ENCODE measurements around the gene PROK1. TPM values are rescaled to one million over a fixed set of nuclear protein-coding genes. Genes with fewer than 3 reads are reported as not detected.

PROK1 gene
- polyA plus RNA-seq, 1 donor: 0.13 TPM

- Histone ChIP-seq H3K4me3 (ENCODE audit: low read length) (no peak overlapping the region), H3K27me3 (ENCODE audit: control insufficient read depth, insufficient read depth, low read length) (peaks cover 2% of the 10 kb centered on the region), H3K27ac (ENCODE audit: low read length) (no peak overlapping the region), H3K4me1 (ENCODE audit: control insufficient read depth, insufficient read depth, low read length) (no peaks in the 10 kb centered on the region), H3K9me3 (ENCODE audit: control insufficient read depth, low read depth, low read length) (no peaks in the 10 kb centered on the region), H3K36me3 (ENCODE audit: control insufficient read depth, insufficient read depth, low read length) (no peaks in the 10 kb centered on the region)
- WGBS (ENCODE audit: insufficient coverage, low lambda C conversion rate): no CpG with 5 or more reads among the region's 6 CpGs
- no peak for DNase-seq
Measured at GRCh38 chr1:110498270-110498669, 47.3 kb downstream of the PROK1 start.

GRCh38 chr1:110501488-110502132, 50.7 kb downstream of the PROK1 start:
- no CpG with 5 or more reads among the region's 6 CpGs for WGBS (ENCODE audit: insufficient coverage, low lambda C conversion rate)
- peaks cover 2% of the 10 kb centered on the region for H3K27me3 ChIP-seq (ENCODE audit: control insufficient read depth, insufficient read depth, low read length)
- DNase-seq: no peak
- H3K36me3 ChIP-seq (ENCODE audit: control insufficient read depth, insufficient read depth, low read length): no peaks in the 10 kb centered on the region
- no peaks in the 10 kb centered on the region for H3K4me1 ChIP-seq (ENCODE audit: control insufficient read depth, insufficient read depth, low read length)
- no peak overlapping the region for H3K4me3 ChIP-seq (ENCODE audit: low read length)
- H3K9me3 ChIP-seq (ENCODE audit: control insufficient read depth, low read depth, low read length): no peaks in the 10 kb centered on the region
- no peak overlapping the region for H3K27ac ChIP-seq (ENCODE audit: low read length)

GRCh38 chr1:110502402-110503151, 51.6 kb downstream of the PROK1 start:
- Histone ChIP-seq H3K27ac (ENCODE audit: low read length) (no peak overlapping the region), H3K9me3 (ENCODE audit: control insufficient read depth, low read depth, low read length) (no peaks in the 10 kb centered on the region), H3K36me3 (ENCODE audit: control insufficient read depth, insufficient read depth, low read length) (no peaks in the 10 kb centered on the region), H3K4me3 (ENCODE audit: low read length) (no peak overlapping the region), H3K4me1 (ENCODE audit: control insufficient read depth, insufficient read depth, low read length) (no peaks in the 10 kb centered on the region), H3K27me3 (ENCODE audit: control insufficient read depth, insufficient read depth, low read length) (peaks cover 2% of the 10 kb centered on the region)
- 87% methylated on average over 3 of the region's 8 CpGs for WGBS (ENCODE audit: insufficient coverage, low lambda C conversion rate)
- no peak for DNase-seq

GRCh38 chr1:110503471-110503870, 52.5 kb downstream of the PROK1 start:
- Histone ChIP-seq H3K9me3 (ENCODE audit: control insufficient read depth, low read depth, low read length) (no peaks in the 10 kb centered on the region), H3K36me3 (ENCODE audit: control insufficient read depth, insufficient read depth, low read length) (no peaks in the 10 kb centered on the region), H3K4me3 (ENCODE audit: low read length) (no peak overlapping the region), H3K4me1 (ENCODE audit: control insufficient read depth, insufficient read depth, low read length) (no peaks in the 10 kb centered on the region), H3K27ac (ENCODE audit: low read length) (no peak overlapping the region), H3K27me3 (ENCODE audit: control insufficient read depth, insufficient read depth, low read length) (peaks cover 2% of the 10 kb centered on the region)
- no CpG with 5 or more reads among the region's 5 CpGs for WGBS (ENCODE audit: insufficient coverage, low lambda C conversion rate)
- DNase-seq: no peak

- Histone ChIP-seq H3K4me3 (ENCODE audit: low read length) (no peak overlapping the region), H3K36me3 (ENCODE audit: control insufficient read depth, insufficient read depth, low read length) (no peaks in the 10 kb centered on the region), H3K9me3 (ENCODE audit: control insufficient read depth, low read depth, low read length) (no peaks in the 10 kb centered on the region), H3K4me1 (ENCODE audit: control insufficient read depth, insufficient read depth, low read length) (no peaks in the 10 kb centered on the region), H3K27me3 (ENCODE audit: control insufficient read depth, insufficient read depth, low read length) (peaks cover 2% of the 10 kb centered on the region), H3K27ac (ENCODE audit: low read length) (no peak overlapping the region)
- no peak for DNase-seq
- no CpG with 5 or more reads among the region's 7 CpGs for WGBS (ENCODE audit: insufficient coverage, low lambda C conversion rate)
Measured at GRCh38 chr1:110504226-110504625, 53.3 kb downstream of the PROK1 start.

DNA sequence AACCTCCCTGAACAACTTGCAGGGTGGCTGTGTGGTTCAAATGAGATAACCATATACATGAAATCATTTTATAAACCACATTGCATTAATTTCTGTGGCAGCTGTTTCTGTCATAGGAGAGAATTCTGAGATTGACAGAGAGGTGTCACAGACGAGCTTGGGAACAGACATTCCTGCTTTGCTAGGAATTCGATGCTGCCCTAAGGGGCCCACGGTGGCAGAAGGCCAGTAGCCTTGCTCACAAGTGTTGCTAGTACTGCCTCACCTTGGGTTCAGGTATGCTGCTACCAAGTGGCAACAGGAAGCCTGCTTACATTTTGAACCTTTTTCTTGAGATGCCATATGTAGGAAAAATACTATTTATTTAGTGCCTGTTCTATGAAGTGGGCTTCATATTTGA, 54.6 kb downstream of the PROK1 start:
- no peak overlapping the region for H3K27ac ChIP-seq (ENCODE audit: low read length)
- no CpG with 5 or more reads among the region's 3 CpGs for WGBS (ENCODE audit: insufficient coverage, low lambda C conversion rate)
- H3K9me3 ChIP-seq (ENCODE audit: control insufficient read depth, low read depth, low read length): no peaks in the 10 kb centered on the region
- no peaks in the 10 kb centered on the region for H3K36me3 ChIP-seq (ENCODE audit: control insufficient read depth, insufficient read depth, low read length)
- peaks cover 2% of the 10 kb centered on the region for H3K27me3 ChIP-seq (ENCODE audit: control insufficient read depth, insufficient read depth, low read length)
- no peak overlapping the region for H3K4me3 ChIP-seq (ENCODE audit: low read length)
- no peaks in the 10 kb centered on the region for H3K4me1 ChIP-seq (ENCODE audit: control insufficient read depth, insufficient read depth, low read length)
- no peak for DNase-seq

GRCh38 chr1:110506541-110506940, 55.6 kb downstream of the PROK1 start:
- Histone ChIP-seq H3K4me1 (ENCODE audit: control insufficient read depth, insufficient read depth, low read length) (no peaks in the 10 kb centered on the region), H3K27me3 (ENCODE audit: control insufficient read depth, insufficient read depth, low read length) (peaks cover 2% of the 10 kb centered on the region), H3K36me3 (ENCODE audit: control insufficient read depth, insufficient read depth, low read length) (no peaks in the 10 kb centered on the region), H3K4me3 (ENCODE audit: low read length) (no peak overlapping the region), H3K27ac (ENCODE audit: low read length) (no peak overlapping the region), H3K9me3 (ENCODE audit: control insufficient read depth, low read depth, low read length) (no peaks in the 10 kb centered on the region)
- DNase-seq: no peak
- no CpG with 5 or more reads among the region's 4 CpGs for WGBS (ENCODE audit: insufficient coverage, low lambda C conversion rate)

Other genes starting within 250 kb of the PROK1 start
- gene KCNC4, start 240.8 kb upstream of the PROK1 start, polyA plus RNA-seq: 3.5 TPM
- 13.1 TPM for gene RBM15, start 111.8 kb upstream of the PROK1 start, polyA plus RNA-seq
- gene SLC16A4, start 60.1 kb upstream of the PROK1 start, polyA plus RNA-seq: 47.1 TPM
- gene LAMTOR5, start 43.5 kb upstream of the PROK1 start, polyA plus RNA-seq: 136 TPM
- not detected for gene KCNA10, start 68.0 kb downstream of the PROK1 start, polyA plus RNA-seq
- 1.2 TPM for gene KCNA2, start 155.2 kb downstream of the PROK1 start, polyA plus RNA-seq
- 0.37 TPM for gene KCNA3, start 223.8 kb downstream of the PROK1 start, polyA plus RNA-seq